ENCODE measurements around the gene BMPR1A.
"Not testable (repeated sequence)": the region's sequence is repeated elsewhere in the genome, so short reads cannot be mapped to it uniquely, and the experiment has no call there.

BMPR1A gene

DNA sequence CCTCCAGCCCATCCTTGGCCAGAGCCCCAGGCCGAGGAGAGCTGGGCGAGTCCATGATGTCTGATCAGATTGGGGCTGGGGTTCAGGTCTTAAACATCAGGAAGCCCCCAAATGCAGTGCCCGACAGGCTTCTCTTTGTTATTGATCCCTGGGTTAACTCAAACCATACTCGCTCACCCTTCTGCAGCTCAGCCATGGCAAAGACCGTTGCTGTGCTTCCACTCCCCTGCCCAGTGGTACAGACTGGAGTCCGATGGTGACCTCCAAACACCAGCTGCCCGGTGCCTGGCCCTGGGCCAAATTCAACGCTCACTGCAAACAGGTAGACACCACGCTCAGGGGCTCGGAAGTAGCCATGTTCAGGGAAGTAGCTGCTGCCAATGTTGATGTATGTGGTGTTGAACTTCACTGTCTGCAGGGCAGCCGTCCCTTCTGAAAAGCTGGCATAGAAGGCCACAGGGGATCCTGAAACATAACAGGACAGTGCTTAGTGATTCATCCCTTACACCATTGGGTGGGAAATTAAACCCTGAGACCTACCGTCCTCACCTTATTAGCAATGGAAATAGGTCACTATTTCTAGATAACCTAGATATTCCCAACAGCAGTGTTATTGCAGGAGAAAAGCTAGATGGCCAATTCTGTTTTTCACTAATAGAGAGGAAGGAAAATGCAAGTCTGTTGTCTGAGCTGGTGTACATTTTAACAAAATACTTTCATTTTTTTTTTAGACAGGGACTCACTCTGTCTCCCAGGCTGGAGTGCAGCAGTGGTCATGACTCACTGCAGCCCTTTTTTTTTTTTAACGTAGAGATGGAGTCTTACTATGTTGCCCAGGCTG is 180.5 kb downstream of the BMPR1A start:
- TF ChIP-seq ZFX (IDR thresholded peaks at IDR 0.05; ENCODE audit: borderline replicate concordance): no peak
- TF ChIP-seq, protein P1, sequence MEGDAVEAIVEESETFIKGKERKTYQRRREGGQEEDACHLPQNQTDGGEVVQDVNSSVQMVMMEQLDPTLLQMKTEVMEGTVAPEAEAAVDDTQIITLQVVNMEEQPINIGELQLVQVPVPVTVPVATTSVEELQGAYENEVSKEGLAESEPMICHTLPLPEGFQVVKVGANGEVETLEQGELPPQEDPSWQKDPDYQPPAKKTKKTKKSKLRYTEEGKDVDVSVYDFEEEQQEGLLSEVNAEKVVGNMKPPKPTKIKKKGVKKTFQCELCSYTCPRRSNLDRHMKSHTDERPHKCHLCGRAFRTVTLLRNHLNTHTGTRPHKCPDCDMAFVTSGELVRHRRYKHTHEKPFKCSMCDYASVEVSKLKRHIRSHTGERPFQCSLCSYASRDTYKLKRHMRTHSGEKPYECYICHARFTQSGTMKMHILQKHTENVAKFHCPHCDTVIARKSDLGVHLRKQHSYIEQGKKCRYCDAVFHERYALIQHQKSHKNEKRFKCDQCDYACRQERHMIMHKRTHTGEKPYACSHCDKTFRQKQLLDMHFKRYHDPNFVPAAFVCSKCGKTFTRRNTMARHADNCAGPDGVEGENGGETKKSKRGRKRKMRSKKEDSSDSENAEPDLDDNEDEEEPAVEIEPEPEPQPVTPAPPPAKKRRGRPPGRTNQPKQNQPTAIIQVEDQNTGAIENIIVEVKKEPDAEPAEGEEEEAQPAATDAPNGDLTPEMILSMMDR (IDR thresholded peaks at IDR 0.05): no peak

DNA sequence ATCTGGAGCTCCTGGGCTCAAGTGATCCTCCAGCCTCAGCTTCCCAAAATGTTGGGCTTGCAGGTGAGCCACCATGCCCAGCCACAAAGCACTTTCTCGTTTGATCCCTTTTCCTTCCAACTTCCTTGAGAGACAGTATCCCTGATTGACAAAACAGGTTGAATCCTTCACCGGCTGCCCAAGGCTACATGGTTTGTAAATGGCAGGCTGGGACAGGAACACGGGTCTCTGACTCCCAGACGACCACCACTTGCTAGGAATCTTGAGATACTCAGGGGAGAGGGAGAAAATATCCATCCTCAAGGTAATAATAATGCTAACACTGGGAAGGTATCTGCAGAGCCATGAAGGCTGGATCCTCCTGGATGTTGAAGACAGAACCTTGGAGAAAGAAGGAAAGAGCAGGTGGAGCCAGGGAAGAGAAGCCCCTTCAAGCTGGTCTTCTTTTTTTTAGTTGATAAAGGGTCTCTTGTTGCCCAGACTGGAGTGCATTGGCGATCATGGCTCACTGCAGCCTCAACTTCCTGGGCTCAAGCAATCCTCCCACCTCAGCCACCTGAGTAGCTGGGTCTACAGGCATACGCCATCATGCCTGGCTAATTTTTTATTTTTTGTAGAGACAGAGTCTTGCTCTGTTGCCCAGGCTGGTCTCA is 181.2 kb downstream of the BMPR1A start:
- no peak overlapping the region for H3K27ac ChIP-seq
- TF ChIP-seq, protein P1 (IDR thresholded peaks at IDR 0.05): no peak
- TF ChIP-seq ZFX (IDR thresholded peaks at IDR 0.05; ENCODE audit: borderline replicate concordance): no peak

More for the DNA sequence above, 180.5 kb downstream of the BMPR1A start:
- no peak overlapping the region for H3K27ac ChIP-seq

- TF ChIP-seq ZFX (IDR thresholded peaks at IDR 0.05; ENCODE audit: borderline replicate concordance): no peak
- TF ChIP-seq, protein P1 (IDR thresholded peaks at IDR 0.05): no peak
- no peak overlapping the region for H3K27ac ChIP-seq
Measured at GRCh38 chr10:86938260-86938659, 181.8 kb downstream of the BMPR1A start.

GRCh38 chr10:86940076-86940475 is 183.7 kb downstream of the BMPR1A start:
- H3K27ac ChIP-seq: not testable (repeated sequence)

DNA sequence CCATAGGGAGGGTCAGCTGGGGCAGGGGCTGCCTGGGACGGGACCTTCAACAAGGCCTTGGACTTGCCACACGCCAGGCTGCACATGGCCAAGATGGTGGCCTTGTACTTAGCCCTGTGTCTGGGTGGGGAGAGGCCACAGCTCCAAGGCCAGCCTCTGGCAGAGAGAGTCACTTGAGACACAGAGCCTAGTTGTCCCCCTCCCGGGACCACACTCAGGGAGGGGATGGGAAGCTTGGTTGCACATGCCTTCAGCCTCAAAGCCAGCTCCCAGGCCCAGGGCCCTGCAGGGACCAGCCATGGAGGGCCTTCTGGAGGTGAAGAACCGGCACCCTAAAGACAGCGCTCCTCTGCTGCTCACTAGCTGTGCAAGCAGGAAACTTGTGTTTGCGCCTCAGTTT is 184.3 kb downstream of the BMPR1A start:
- no peak for TF ChIP-seq ZFX (IDR thresholded peaks at IDR 0.05; ENCODE audit: borderline replicate concordance)
- TF ChIP-seq, protein P1 (IDR thresholded peaks at IDR 0.05): no peak
- no peak overlapping the region for H3K27ac ChIP-seq

GRCh38 chr10:86941426-86941825 is 185.0 kb downstream of the BMPR1A start:
- H3K27ac ChIP-seq: no peak overlapping the region
- TF ChIP-seq, protein P1 (IDR thresholded peaks at IDR 0.05): no peak
- TF ChIP-seq ZFX (IDR thresholded peaks at IDR 0.05; ENCODE audit: borderline replicate concordance): no peak

- TF ChIP-seq, protein P1 (IDR thresholded peaks at IDR 0.05): no peak
- TF ChIP-seq ZFX (IDR thresholded peaks at IDR 0.05; ENCODE audit: borderline replicate concordance): no peak
- no peak overlapping the region for H3K27ac ChIP-seq
Measured at GRCh38 chr10:86941991-86942421, 185.6 kb downstream of the BMPR1A start.
